Measurements from ENCODE around the gene DIS3L2.

Gene DIS3L2

DNA sequence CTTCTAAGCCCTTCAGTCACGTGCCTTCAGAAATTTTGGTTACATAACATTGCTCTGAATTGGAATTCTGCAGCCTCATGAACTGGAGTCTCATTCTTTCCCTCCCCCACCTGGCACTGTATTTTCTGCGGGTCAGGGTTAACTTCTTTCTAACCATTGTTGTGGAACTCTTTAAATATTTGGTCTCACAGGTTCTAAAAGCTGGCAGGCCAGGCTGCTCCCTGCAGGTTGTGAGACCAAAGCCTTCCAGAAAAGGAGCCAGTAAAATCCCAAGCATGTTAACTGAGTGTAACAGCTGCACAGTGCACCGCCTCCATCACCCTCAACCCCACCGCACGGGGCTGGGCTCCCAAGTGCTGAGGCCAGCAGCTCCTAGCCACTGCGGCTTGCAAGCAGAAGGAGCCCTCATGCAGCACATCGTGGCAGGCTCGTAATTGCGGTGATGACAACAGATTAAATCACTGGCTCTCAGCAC is 243.0 kb downstream of the DIS3L2 start:
- no peak for DNase-seq

DNA sequence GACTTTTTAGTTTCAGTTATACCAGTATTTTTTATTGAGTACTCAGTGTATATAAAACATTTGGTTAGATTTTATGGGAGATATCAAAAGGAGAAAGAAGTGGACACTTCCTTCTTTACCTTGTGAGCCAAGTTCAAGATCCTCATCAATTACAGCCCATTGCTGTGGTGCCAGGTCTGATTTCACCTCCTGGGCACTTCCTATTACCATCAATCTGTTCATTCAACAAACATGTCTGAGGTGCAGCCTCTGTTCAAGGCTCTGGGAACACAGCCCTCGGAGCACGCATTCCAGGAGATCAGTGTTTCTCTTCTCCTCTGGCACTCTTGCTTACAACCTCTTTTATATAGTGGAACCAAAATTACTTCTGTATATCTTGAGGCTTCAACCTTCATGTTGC is 245.7 kb downstream of the DIS3L2 start:
- no peak for DNase-seq

DNA sequence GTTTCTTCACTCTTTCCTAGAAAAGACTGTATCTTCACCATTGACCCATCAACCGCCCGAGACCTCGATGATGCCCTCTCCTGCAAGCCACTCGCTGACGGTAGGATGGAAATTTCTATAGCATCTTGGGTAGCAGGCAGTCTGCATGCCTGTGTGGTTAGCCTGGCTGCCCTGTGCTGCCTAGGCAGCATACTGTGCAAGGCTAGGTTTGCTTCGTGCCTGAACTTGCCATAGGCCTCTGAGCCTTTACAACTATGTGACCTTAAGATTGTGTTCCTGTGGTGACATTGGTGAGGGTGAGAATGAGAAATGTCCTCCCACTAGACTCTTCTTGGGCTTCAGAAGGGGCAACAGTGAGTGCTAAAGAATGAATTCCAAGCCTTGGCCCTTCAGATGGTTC is 248.8 kb downstream of the DIS3L2 start:
- DNase-seq, result no peak

DNA sequence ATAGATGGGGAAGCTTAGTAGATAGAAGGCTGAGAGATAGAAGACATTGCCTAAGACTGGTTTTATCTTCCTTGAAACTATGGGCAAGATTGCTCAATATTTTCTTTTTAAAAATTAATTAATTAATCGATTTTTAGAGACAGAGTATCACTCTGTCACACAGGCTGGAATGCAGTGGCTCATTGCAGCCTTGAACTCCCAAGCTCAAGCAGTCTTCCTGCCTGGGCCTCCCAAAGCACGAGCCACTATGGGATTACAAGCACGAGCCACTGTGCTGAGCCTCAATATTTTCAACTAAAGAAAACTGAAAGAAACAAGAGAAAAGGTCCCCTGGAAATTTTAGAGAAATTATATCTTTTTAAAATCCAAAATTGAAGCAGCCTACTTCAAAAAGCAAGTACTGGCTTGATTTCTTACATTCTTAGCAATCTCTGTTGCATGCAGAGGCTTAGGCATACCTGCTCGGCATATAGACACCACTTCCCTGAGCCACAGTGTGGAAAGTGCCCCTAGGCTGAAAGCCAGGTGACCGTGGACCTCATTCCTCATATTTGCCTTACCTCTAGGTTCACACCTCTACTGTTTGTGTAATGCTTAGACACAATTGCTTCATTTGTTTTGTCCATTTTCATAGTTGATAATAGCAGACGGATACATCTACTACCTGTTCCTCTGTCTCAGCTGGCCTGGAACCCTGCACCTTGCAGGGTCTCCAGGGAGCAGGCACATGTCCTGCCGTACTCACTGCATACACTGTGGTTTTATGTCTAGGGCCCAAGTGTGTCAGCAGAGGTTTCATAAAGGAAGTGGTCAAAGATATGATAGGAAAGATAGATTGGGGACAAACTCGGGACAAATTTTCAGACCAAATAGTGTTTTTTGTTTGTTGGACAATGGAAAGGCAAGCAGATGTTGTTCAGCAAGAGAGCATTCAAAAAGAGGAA is 250.5 kb downstream of the DIS3L2 start:
- no peak for DNase-seq

DNA sequence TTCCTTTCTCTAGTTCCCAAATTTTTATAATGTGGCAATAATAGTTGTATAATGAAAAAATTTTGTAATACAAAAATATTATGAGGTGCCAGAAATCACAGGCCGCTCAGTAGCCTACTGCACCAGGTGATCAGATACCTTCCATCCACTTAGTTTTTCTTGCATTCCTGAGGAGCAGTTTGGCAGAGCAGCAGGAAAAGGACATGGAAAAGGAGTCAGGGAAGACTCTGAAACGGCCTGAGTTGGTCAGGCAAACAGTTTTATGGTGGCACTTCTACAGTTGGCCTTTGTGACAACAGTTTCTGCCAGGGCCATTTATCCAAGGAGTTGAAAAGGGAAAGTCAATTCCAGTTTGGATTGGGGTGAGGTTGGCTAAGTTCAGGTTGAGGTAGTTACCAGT is 251.7 kb downstream of the DIS3L2 start:
- DNase-seq, result no peak

DNA sequence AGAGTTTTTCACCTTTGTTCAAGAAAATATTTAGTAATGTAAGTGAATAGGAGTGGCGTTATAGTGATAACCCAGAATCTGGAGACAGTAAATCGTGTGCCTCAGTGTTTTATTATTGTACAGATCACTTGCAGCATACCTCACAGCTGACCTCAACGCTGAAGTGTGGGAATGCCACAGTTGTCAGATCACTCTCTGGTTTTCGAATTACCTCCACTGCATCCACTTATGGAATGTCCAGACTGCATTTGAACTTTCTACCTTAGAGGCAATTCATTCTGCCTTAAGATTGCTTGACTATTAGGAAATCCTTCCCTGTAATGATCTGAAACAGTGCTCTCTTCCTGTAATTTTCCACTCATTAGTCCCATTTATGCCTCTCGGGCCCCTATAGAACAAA is 252.5 kb downstream of the DIS3L2 start:
- DNase-seq, result no peak

DNA sequence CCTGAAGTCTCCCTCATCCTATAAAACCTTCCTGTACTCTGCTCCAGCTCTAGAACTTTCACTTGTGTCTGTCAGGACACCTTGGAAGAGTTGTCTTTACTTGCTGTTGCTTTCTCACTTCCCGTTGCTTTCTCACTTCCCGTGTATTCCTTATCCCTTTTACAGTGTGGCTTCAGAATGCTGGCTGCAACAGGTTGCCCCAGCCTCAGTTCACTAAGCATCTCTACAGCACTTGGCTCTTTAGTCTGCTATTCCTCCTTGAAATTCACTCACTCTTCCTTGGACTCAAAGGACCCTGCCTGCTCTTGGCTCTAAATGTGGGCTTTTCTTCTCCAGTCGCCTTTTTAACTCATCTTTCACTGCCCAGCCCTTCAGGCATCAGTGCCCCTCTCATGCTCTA is 254.5 kb downstream of the DIS3L2 start:
- no peak for DNase-seq

DNA sequence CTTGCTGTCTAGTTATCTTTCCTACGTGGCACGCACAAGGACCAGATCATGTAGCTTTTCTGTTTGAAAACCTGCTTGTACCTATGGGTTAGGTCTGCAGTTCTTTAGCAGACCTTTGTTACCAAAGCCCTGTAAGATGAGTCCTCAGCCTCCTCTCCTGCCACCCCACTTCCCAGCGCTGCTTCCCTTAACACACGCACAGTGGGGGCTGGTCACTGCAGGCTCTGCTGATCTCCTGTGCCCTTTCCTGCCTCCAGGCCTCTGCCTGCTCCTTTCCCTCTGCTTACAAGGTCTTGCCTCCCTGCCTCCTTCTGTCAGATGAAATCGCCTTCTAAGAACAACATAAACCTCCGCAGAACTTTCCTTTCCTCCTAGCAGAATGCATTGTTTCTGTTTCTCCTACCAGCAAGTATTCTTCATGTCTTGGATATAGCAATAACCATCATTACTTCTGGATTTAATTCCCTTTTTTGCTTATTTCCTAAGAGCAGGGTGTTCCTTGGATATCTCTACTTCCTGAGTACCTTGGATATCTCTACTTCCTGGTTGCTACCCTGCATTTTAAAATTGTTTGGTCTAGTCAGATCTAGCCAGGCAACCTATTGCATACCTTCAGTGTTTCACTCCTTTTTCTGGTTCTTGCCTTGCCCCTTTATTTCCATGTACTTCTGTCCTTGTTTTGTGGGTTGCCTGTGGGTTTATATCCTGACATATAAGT is 257.4 kb downstream of the DIS3L2 start:
- DNase-seq, result no peak

DNA sequence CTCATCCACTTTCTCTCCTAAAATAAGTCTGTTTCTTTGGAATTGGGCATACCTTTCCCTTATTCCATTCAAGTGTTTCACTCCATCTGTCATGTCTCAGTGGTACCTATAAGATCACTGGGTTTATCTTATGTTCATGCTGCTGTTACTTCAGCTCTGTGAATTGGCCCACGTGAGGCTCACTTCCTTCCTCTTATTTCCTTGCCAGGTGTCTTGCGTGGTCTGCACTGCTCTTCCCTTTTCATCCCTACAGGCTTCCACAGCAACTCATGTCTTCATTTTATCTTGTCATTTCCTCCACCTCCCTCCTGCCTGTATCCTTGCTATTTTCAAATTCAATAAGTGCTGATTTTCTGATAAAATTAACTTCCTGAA is 258.0 kb downstream of the DIS3L2 start:
- DNase-seq, result no peak

DNA sequence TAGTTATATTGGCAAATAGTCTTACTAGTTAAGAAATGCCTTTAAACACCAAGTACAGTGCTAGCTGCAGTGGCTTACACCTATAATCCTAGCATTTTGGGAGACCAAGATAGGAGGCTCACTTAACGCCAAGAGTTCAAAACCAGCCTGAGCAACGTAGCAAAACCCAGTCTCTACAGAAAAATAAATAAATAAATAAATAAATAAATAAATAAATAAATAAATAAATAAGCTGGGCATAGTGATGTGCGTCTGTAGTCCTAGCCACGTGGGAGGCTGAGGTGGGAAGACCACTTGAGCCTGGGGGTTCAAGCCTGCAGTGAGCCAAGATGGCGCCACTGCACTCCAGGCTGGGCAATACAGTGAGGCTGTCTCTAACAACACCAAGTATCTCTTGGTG is 258.4 kb downstream of the DIS3L2 start:
- no peak for DNase-seq

DNA sequence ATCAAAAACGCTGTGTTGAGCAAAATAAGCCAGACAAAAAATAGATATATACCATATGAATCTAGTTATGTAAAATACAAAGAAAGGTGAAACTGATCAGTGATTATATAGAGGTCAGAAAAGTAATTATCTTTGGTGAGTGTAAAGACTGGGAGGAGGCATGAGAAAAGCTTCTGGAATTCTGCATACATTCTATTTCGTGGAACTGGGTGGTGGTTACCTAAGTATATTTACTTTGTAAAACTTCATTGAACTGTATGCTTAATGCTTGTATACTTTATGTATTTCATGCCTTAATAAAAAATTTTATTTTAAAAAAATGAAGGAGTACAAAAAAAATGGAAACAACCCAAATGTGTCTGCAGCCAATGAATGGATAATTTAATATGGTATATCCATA is 263.9 kb downstream of the DIS3L2 start:
- no peak for DNase-seq

DNA sequence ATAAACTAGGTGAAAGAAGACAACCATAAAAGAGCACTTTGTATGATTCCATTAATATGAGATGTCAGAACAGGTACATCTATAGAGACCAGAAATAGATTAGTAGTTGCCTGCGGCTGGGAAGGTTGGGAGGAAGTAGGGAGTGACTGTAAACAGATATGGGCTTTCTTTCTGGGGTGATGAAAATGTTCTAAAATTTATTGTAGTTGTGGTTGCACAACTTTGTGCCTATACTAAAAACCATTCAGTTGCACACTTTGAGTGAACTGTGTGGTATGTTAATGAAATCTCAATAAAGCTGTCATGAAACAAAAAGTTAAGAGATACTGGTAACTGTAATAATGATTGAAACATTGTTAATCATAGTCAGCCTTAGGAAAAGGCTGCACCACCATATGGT is 264.4 kb downstream of the DIS3L2 start:
- no peak for DNase-seq

DNA sequence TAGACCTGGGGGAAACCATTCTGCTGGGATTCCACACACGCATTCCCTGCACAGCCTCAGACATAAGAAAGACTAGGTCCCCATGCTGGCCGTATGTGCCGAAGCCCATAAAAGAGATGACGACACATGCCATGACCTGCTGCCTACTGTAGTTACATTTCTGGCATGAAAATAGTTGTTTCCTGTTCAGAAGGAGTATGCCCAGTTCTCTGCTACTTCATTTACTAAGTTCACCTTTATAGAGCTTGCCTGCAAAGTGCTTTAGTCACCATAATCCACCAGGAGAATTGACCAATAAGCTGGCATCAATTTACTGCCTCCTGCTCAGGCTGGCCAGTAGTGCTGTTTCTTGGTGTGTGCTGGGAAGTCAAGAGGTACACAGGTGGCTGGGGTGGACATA is 266.8 kb downstream of the DIS3L2 start:
- no peak for DNase-seq

DNA sequence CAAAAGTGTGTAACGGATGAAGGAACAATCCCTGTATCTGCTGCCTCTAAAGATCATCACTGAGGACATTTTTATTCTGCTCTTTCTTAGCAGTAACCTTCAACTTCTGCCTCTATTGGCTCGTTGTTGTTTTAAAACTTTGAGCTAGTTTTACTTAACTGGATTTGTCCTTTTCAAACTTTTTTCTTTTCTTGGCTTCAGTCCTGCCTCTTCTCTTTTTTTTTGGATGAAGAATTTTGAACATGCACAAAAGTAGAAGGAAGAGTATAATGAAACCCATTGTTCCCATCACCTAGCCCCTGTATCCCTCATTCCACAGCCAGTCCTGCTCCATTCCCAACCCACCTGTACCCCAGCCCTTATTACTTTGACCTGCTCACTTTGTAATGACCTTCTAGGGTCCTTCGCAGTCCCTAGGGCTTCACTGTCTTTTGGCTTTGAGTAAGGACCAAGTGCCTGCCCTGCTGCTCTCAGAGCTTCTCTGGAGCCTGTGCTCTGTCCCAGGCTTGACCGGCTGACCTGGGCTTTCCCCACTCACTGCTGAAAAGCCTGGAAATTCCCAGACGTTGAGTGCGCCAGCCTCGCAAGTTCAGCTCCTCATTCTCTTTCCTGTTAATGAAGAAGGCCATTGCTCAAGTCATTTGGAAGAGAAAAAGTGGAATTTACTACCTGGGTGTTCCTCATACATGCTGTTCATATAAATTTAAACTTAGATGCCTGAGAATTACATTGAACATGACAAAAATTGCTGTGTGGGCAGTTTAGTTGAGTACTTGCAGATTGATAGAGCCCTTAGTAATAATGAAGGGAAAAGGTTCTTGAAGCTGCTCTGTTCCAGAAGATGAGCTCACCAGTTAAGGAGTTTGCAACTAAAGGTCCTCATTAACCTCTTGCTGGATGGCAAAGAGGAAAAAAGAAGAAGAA is 267.7 kb downstream of the DIS3L2 start:
- DNase-seq, result no peak

DNA sequence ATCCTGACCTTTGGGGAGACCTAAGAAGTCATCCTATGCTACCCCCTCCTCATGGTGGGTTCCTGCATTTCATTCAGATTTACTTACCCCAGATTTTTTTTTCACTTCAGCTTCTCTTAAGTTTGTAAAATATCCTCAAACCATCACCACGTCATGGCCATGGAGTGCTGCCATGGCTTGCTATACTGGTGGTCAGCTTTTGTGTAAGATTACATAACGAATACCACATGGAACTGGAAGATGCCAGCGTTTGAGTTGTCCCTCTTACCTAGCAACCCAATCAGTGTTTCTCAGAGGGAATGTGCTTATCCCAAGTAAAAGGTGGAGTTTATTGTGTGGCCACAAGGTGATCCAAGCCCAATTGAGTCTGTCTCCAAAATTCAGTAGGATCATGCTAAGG is 268.4 kb downstream of the DIS3L2 start:
- DNase-seq, result no peak

DNA sequence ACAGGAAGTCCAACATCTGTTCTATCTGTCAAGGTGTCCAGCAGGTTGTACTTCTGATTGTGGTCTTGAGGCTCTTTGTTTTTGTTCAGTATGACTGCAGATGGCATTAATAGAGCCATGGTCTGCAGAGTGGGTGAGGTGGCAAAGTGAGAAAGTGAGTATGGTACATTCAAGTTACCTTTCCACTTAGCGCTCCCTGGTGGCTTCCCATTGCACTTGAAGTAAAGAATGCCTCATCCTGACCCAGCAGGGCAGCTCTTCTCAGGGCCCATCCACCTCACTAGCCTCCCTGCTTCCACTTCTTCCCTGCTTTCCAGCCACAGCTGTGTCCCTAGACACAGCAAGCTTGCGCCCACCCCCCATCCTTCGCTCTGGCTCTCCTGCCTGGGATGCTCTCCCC is 269.0 kb downstream of the DIS3L2 start:
- DNase-seq, result no peak

DNA sequence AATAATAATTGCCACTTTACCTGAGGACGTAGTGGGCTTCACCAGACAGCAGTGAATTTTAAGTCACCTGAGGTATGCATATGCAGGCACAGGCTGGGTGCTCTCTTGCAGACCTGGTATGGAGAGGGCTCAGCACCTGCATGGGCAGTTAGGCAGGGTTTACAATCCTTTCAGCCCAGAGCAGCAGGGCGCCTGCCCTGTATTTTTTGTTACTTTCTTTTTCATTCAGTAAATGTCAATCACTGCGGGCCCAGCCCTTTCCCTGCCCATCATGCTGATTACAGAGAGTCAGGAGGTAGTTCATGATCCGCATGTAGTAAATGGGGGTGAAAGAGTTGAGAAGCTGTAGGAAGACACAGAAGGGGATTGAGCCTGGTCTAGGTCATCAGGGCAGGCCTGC is 270.0 kb downstream of the DIS3L2 start:
- no peak for DNase-seq

DNA sequence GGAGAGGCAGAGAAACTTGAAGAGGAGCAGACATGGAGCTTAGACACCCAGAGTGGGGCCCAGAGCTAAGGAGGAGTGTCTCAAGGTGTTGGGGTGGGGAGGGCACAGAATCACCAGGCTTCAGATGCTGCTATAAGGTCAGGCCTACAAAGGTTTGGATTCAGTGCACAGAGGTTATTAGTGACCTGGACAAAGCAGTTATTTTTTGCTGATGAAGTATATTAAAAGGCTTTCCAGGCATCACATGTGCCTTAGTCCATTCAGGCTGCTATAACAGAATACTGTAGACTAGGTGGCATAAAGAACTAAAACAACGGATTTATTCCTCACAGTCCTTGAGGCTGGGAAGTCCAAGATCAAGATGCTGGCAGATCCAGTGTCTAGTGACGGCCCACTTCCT is 271.4 kb downstream of the DIS3L2 start:
- DNase-seq, result no peak

DNA sequence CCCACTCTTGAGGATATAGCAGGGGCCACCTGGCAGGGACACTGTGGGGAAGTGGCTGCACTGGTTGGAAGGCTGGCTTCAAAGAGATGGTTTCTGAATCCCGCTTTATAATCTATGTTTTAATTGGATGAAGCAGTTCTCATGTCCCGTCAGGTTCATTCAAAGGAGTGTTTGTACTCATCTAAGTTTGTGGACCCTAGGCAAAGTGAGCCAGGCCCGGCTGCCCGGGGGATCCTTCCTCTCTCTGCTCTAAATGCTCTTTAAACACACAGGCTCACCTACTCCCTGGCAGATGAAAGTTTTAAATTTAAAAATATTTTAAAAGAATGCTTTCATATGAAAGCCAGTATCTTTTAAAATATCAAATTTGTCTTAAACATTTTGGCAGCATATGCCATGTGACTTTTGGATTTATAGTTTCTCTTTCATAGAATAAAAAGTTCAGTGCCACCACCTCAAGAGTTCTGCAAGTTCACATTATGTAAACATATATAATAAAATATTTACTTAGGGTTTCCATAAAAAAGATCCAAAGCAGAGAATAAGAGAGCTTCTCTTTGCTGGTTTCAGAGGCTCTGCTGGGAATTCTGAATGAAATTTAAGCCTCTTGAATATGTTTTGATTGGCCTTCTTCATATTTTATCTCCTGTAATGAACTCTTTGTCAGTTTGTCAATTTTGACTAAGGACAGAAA is 273.6 kb downstream of the DIS3L2 start:
- no peak for DNase-seq

DNA sequence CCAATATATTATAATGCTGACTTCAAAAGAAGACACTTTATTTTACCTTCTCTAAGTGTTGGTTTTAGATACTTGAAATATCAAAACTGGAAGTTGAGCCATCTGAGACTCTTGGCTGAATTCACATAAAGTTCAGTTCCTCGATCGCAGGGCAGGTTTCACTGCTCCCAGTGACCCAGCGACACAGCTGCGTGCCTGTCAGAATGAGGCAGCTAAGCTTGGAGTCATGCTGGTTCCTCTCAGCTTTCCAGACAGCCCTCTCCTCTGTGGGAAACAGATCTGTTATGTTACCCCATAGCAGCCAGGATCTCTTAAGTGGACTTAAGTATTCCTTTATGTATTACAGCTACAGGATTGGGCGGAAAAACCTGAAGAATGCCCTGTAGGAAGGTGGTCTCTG is 274.2 kb downstream of the DIS3L2 start:
- DNase-seq, result no peak

DNA sequence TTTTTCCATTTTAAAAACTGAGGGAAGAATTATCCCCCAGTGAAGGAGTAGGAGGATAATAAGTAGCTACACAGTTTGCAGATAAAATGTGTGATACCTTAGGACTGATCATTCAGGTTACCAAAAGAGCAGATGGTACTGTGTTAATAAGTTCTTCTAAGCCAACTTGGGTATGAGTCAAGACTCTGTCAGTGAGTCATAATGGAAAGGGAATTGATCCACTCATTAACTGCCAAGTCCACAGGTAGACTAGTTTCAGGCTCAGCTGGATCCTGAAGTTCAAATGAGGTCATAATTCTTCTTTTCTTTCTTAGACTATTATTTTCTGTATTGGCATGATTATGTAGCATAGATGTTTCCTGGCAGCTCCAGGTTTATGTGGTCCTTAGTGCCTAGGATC is 274.7 kb downstream of the DIS3L2 start:
- no peak for DNase-seq

DNA sequence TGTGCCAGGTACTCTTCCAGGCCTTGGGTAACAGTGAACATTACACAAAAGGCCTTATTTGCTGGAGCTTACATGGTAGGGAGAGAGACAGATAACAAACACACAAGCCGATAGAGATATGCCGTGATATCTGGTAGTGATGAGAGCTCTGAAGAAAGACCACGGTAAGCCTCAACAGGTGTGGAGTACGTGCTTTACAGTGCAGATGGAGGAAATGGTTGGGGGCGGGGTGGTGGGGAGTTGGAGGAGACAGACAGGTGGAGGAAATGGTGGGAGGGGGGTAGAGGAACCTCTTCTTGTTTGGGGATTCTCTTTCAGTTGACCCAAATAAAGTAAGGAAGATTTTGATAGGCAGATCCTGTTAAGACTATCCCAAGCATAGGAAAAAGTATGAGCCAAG is 276.0 kb downstream of the DIS3L2 start:
- no peak for DNase-seq

DNA sequence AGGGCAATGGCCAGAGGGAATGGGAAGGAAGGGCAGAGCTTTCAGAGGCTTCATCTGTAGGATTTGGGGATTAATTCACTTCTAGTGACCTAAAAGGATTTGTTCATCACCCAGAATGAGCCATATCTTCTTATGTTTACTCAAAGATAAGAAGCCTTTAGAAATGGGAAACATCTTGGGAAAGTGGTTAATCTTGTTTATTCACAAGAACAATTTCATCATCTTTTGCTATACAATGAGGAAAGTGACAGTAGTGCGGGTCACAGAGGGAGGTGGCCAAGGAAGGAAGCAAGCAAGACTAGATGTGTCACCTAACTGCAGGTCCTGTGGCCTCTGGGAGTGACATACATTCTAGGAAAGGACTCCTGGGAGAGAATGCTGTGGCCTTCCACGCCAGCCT is 276.6 kb downstream of the DIS3L2 start:
- DNase-seq, result no peak
